ENCODE results near the gene IGBP1. TPM values are rescaled to one million over a fixed set of nuclear protein-coding genes. Genes with fewer than 3 reads are reported as not detected.

IGBP1 gene
- polyA plus RNA-seq, 1 of the 3 experiments (the other 2 are of a cell fraction): 49.4 TPM

GRCh38 chrX:70124678-70125077, 8.6 kb upstream of the IGBP1 start:
- Histone ChIP-seq H3K9me2 (no peaks in the 10 kb centered on the region), H3K9me3 (no peaks in the 10 kb centered on the region), H3F3A (replicated peaks; ENCODE audit: insufficient read depth) (no peaks in the 10 kb centered on the region), H4K20me1 (ENCODE audit: insufficient read depth) (no peaks in the 10 kb centered on the region), H3K9ac (no peak overlapping the region), H3K4me2 (no peak overlapping the region), H3K27me3 (ENCODE audit: insufficient read depth) (no peaks in the 10 kb centered on the region), H3K27ac (ENCODE audit: low read depth in 2 of 2, low read length in 1 of 2) (no peak overlapping the region), H3K4me3 (ENCODE audit: low read depth in 2 of 2, low read length in 1 of 2) (no peak overlapping the region), H3K4me1 (ENCODE audit: control insufficient read depth in 1 of 2, insufficient read depth in 2 of 2, low read depth in 1 of 2, low read length in 1 of 2) (no peaks in the 10 kb centered on the region), H3K36me3 (replicated peaks in 1 of 2; ENCODE audit: control insufficient read depth in 1 of 2, insufficient read depth in 2 of 2, low read length in 1 of 2) (no peaks in the 10 kb centered on the region), H2AFZ (ENCODE audit: low read depth) (no peak overlapping the region), H3K79me2 (ENCODE audit: insufficient read depth) (no peaks in the 10 kb centered on the region)
- TF ChIP-seq USF1 (IDR thresholded peaks at IDR 0.05; ENCODE audit: borderline replicate concordance, low read depth) (no peak), CHD2 (IDR thresholded peaks at IDR 0.05; ENCODE audit: low read length, partially characterized antibody) (no peak), ELF1 (IDR thresholded peaks at IDR 0.05) (no peak), JUND (IDR thresholded peaks at IDR 0.05) (no peak), FOXM1 (IDR thresholded peaks at IDR 0.05; ENCODE audit: low read depth) (no peak), SIN3A (IDR thresholded peaks at IDR 0.05; ENCODE audit: borderline replicate concordance, low read depth, low read length) (no peak), GATA2 (CRISPR knock-in tag; IDR thresholded peaks at IDR 0.05) (no peak), REST (IDR thresholded peaks at IDR 0.05; ENCODE audit: low read depth, low read length) (no peak), MAX (IDR thresholded peaks at IDR 0.05; ENCODE audit: low read depth) (no peak), IRF3 (IDR thresholded peaks at IDR 0.05; ENCODE audit: low read depth, low read length) (no peak), EP300 (IDR thresholded peaks at IDR 0.05; ENCODE audit: borderline replicate concordance in 1 of 2, low read depth in 1 of 2, low read length in 1 of 2) (no peak), TAF1 (IDR thresholded peaks at IDR 0.05; ENCODE audit: borderline replicate concordance, low read depth, low read length) (no peak), POLR2AphosphoS5 (IDR thresholded peaks at IDR 0.05; ENCODE audit: low read depth, low read length) (no peak), ZBTB33 (IDR thresholded peaks at IDR 0.05; ENCODE audit: borderline replicate concordance, low read depth) (no peak), GABPA (IDR thresholded peaks at IDR 0.05; ENCODE audit: low read depth) (no peak), NRF1 (IDR thresholded peaks at IDR 0.05; ENCODE audit: low read depth, low read length) (no peak)
- 11% methylated on average over 2 of the region's 2 CpGs for WGBS (ENCODE audit: low lambda C conversion rate)
- no peak for DNase-seq
- ChIA-PET CTCF (no interaction called here), POLR2A (no interaction called here)
